PC-9 (cell line): ENCODE data around the gene UNC5C. TPM values are rescaled to one million over a fixed set of nuclear protein-coding genes. Genes with fewer than 3 reads are reported as not detected.

ENCODE experiments used
- BruUV-seq: library from RNA; stranded (reverse); fragments of 400-500 nt; replicated peaks from 2 replicates; lab custom pipeline; 2021; lab: Mats Ljungman, UMichigan
- CTCF ChIA-PET: fragments of 300-600 bp; sonication (Branson Sonifier 250); formaldehyde crosslinking; loops from one replicate; lab custom pipeline; 2022; ENCODE audit warnings: antibody characterized with exemption; lab: Charles Lee
- POLR2A ChIA-PET: fragments of 300-600 bp; sonication (Branson Sonifier 250); formaldehyde crosslinking; loops from one replicate; lab custom pipeline; 2022; ENCODE audit warnings: antibody characterized with exemption; ENCODE audit not compliant: unreplicated experiment; lab: Charles Lee
- DNase-seq, 2 experiments: peaks; one replicate each; pipeline versions ENCODE4 v3.0.0 to v3.0.0-alpha.2; 2015 to 2022; ENCODE audit warnings: mixed read lengths in 1 of 2
- H2AFZ ChIP-seq: fragments of 200-600 bp; sonication (generic); 2 replicates; pipeline ENCODE4 v1.8.1; 2017; ENCODE audit warnings: antibody characterized with exemption
- H3F3A ChIP-seq: fragments of 200-600 bp; sonication (generic); 2 replicates; pipeline ENCODE4 v1.8.1; 2017; ENCODE audit warnings: antibody characterized with exemption, mild to moderate bottlenecking, low read depth; ENCODE audit not compliant: insufficient read depth
- H3K27ac ChIP-seq: fragments of 200-600 bp; sonication (generic); 2 replicates; pipeline ENCODE4 v1.6.1; 2016; ENCODE audit warnings: mixed run types
- H3K27me3 ChIP-seq: fragments of 200-600 bp; sonication (generic); 2 replicates; pipeline ENCODE4 v1.6.1; 2016; ENCODE audit warnings: low read depth, mixed run types; ENCODE audit not compliant: insufficient read depth
- H3K36me3 ChIP-seq: fragments of 200-600 bp; sonication (generic); 2 replicates; pipeline ENCODE4 v1.6.1; 2016; ENCODE audit warnings: low read depth, mixed run types
- H3K4me1 ChIP-seq: fragments of 200-600 bp; sonication (generic); replicated peaks from 2 replicates; pipeline ENCODE4 v1.6.1; 2016; ENCODE audit warnings: mixed run types; ENCODE audit not compliant: insufficient read depth
- H3K4me2 ChIP-seq: fragments of 200-600 bp; sonication (generic); 2 replicates; pipeline ENCODE4 v1.6.1; 2017; ENCODE audit warnings: mixed run types
- H3K4me3 ChIP-seq: fragments of 200-600 bp; sonication (generic); 2 replicates; pipeline ENCODE4 v1.6.1; 2016; ENCODE audit warnings: mixed run types
- H3K79me2 ChIP-seq: fragments of 200-600 bp; sonication (generic); 2 replicates; pipeline ENCODE4 v1.6.1; 2017; ENCODE audit warnings: low read depth, mixed run types
- H3K9me2 ChIP-seq: fragments of 200-600 bp; sonication (generic); 2 replicates; pipeline ENCODE4 v1.8.1; 2017; ENCODE audit warnings: mild to moderate bottlenecking; ENCODE audit not compliant: insufficient read depth
- H3K9me3 ChIP-seq: fragments of 200-600 bp; sonication (generic); 2 replicates; pipeline ENCODE4 v1.8.1; 2016; ENCODE audit warnings: low read depth; ENCODE audit not compliant: insufficient read depth
- H4K20me1 ChIP-seq: fragments of 200-600 bp; sonication (generic); 2 replicates; pipeline ENCODE4 v1.8.1; 2017; ENCODE audit not compliant: insufficient read depth
- CTCF ChIP-seq: fragments of 200-600 bp; sonication (generic); conservative IDR thresholded peaks from 2 replicates; pipeline ENCODE4 v1.6.1; 2017; ENCODE audit warnings: mixed run types, antibody characterized with exemption, mild to moderate bottlenecking, moderate library complexity
- EZH2 ChIP-seq: fragments of 200-600 bp; sonication (generic); IDR thresholded peaks from 2 replicates; pipeline ENCODE4 v1.8.0; 2017; ENCODE audit warnings: antibody characterized with exemption, low read depth
- intact Hi-C: fragments of 100-400 bp; cut with micrococcal nuclease; formaldehyde crosslinking; loops from one replicate; pipeline ENCODE4 v1.10.0; 2022; ENCODE audit not compliant: unreplicated experiment
- total RNA-seq: library from RNA; stranded (reverse); gene quantifications from 2 replicates; pipeline ENCODE4 v1.2.3, GENCODE V29; 2021

UNC5C gene
- total RNA-seq, 1 experiment from 2014 or later, result not detected

DNA sequence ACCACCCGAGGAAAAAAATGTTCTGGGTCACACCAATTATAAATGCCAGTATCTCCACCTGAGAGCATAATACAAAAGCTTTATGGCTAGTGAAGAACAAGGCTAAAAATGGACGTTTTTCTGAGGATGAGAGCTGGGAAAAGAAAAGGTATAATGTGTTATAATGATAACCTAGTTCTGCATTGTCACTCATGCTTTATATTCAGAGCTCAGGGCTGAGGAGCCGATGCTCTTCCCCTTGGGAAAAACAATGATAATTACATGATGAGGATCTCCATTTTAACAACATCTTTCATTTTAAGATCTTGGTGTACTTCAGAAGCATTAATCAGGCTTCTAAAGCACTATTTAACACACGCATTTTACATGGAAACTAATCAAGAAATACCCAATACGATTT lies 333.7 kb downstream of the UNC5C start:
- Histone ChIP-seq H3K4me2 (no peak overlapping the region), H3K9me2 (no peaks in the 10 kb centered on the region; the same call in 1 of the 2 replicates), H3K36me3 (no peaks in the 10 kb centered on the region), H3K27ac (no peak overlapping the region), H3K9me3 (no peaks in the 10 kb centered on the region), H3K79me2 (no peaks in the 10 kb centered on the region), H3K27me3 (0 out of 2 replicates have a peak, but pooled peaks cover 5% of the 10 kb centered on the region), H4K20me1 (no peaks in the 10 kb centered on the region), H3F3A (no peaks in the 10 kb centered on the region), H3K4me1 (no peaks in the 10 kb centered on the region), H2AFZ (no peak overlapping the region), H3K4me3 (no peak overlapping the region)
- TF ChIP-seq CTCF (no peak), EZH2 (no peak)
- POLR2A ChIA-PET, result no interaction called here
- intact Hi-C loops, result no loop called here
- DNase-seq, result no peak
- CTCF ChIA-PET, result no interaction called here
- no TSS peak for BruUV-seq

GRCh38 chr4:95214408-95214807 lies 334.4 kb downstream of the UNC5C start:
- H3K27ac ChIP-seq, result no peak overlapping the region
- ChIA-PET POLR2A (no interaction called here), CTCF (no interaction called here)
- no peak overlapping the region for H3K4me2 ChIP-seq
- H2AFZ ChIP-seq, result no peak overlapping the region
- H3K79me2 ChIP-seq, result no peaks in the 10 kb centered on the region
- no peaks in the 10 kb centered on the region for H3K4me1 ChIP-seq
- no peaks in the 10 kb centered on the region; the same call in 1 of the 2 replicates for H3K9me2 ChIP-seq
- intact Hi-C loops, result no loop called here
- no peaks in the 10 kb centered on the region for H4K20me1 ChIP-seq
- no peak overlapping the region for H3K4me3 ChIP-seq
- H3F3A ChIP-seq, result no peaks in the 10 kb centered on the region
- H3K36me3 ChIP-seq, result no peaks in the 10 kb centered on the region
- TF ChIP-seq CTCF, result no peak
- no peak for TF ChIP-seq EZH2
- no TSS peak for BruUV-seq
- H3K27me3 ChIP-seq, result 0 out of 2 replicates have a peak, but pooled peaks cover 5% of the 10 kb centered on the region
- no peaks in the 10 kb centered on the region for H3K9me3 ChIP-seq
- DNase-seq, result no peak

DNA sequence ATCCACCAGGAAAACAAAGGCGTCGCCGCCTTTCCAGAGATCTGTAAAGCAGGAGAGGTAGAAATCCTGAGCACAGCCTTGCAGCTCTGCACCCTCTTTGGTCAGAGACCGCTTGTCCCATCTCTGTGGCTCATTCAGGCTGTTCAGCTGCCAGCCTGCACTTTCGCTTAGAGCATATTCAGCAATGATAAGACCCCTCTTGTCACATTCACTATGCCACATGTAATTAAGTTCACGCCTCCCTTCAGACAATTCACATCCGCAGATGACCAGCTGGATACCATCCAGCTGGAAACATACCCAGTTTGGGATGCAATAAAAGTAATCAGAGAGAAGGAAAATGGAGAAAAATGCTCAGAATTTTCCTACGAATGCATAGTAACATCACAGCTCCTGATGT lies 335.4 kb downstream of the UNC5C start:
- Histone ChIP-seq H3K27me3 (0 out of 2 replicates have a peak, but pooled peaks cover 5% of the 10 kb centered on the region), H3K79me2 (no peaks in the 10 kb centered on the region), H3K36me3 (no peaks in the 10 kb centered on the region), H3K27ac (no peak overlapping the region), H4K20me1 (no peaks in the 10 kb centered on the region), H3K9me3 (no peaks in the 10 kb centered on the region), H3K9me2 (no peaks in the 10 kb centered on the region; the same call in 1 of the 2 replicates), H2AFZ (no peak overlapping the region), H3K4me1 (no peaks in the 10 kb centered on the region), H3K4me2 (no peak overlapping the region), H3K4me3 (no peak overlapping the region), H3F3A (no peaks in the 10 kb centered on the region)
- intact Hi-C loops, result no loop called here
- no peak for DNase-seq
- ChIA-PET CTCF (no interaction called here), POLR2A (no interaction called here)
- no peak for TF ChIP-seq CTCF
- TF ChIP-seq EZH2, result no peak
- BruUV-seq, result no TSS peak
